KMS-11 (cell line): ENCODE measurements around the gene LRRC49.

Source experiments
- H2AFZ ChIP-seq: fragments of 200-600 bp; sonication (generic); 2 replicates; pipeline ENCODE4 v1.6.1; 2016; ENCODE audit warnings: antibody characterized with exemption, mixed run types, low read depth
- H3K27ac ChIP-seq: fragments of 200-600 bp; sonication (generic); 2 replicates; pipeline ENCODE4 v1.6.1; 2016; ENCODE audit warnings: mild to moderate bottlenecking, mixed run types
- H3K27me3 ChIP-seq: fragments of 200-600 bp; sonication (generic); 2 replicates; pipeline ENCODE4 v1.6.1; 2017; ENCODE audit warnings: mild to moderate bottlenecking, low read depth, mixed run types, moderate library complexity; ENCODE audit not compliant: insufficient read depth
- H3K36me3 ChIP-seq: fragments of 200-600 bp; sonication (generic); 2 replicates; pipeline ENCODE4 v1.6.1; 2017; ENCODE audit warnings: mild to moderate bottlenecking, mixed run types; ENCODE audit not compliant: insufficient read depth
- H3K4me1 ChIP-seq: fragments of 200-600 bp; sonication (generic); 2 replicates; pipeline ENCODE4 v1.6.1; 2016; ENCODE audit warnings: mild to moderate bottlenecking, low read depth, mixed run types; ENCODE audit not compliant: poor library complexity, severe bottlenecking
- H3K4me2 ChIP-seq: fragments of 200-600 bp; sonication (generic); 2 replicates; pipeline ENCODE4 v1.7.0; 2016; ENCODE audit warnings: mild to moderate bottlenecking, mixed run types
- H3K4me3 ChIP-seq: fragments of 200-600 bp; sonication (generic); IDR thresholded peaks from 2 replicates; pipeline ENCODE4 v1.6.1; 2017; ENCODE audit warnings: low read depth, low read length, mixed read lengths; ENCODE audit not compliant: insufficient read depth
- H3K79me2 ChIP-seq: fragments of 200-600 bp; sonication (generic); 2 replicates; pipeline ENCODE4 v1.6.1; 2016; ENCODE audit warnings: low read depth, mixed run types; ENCODE audit not compliant: insufficient read depth
- H3K9ac ChIP-seq: fragments of 200-600 bp; sonication (generic); 2 replicates; pipeline ENCODE4 v1.6.1; 2016; ENCODE audit warnings: mild to moderate bottlenecking, mixed run types
- H4K20me1 ChIP-seq: fragments of 200-600 bp; sonication (generic); 2 replicates; pipeline ENCODE4 v1.6.1; 2016; ENCODE audit warnings: mild to moderate bottlenecking, mixed run types; ENCODE audit not compliant: insufficient read depth
- CTCF ChIP-seq: fragments of 200-600 bp; sonication (generic); conservative IDR thresholded peaks from 2 replicates; pipeline ENCODE4 v1.6.1; 2017; ENCODE audit warnings: low read depth, mild to moderate bottlenecking, antibody characterized with exemption, low read length, moderate library complexity, mixed read lengths

Gene LRRC49

GRCh38 chr15:70880781-70881180 is 11.8 kb upstream of the LRRC49 start:
- no peak overlapping the region for H3K4me2 ChIP-seq
- no peaks in the 10 kb centered on the region for H3K27me3 ChIP-seq
- no peak overlapping the region for H3K27ac ChIP-seq
- no peak for TF ChIP-seq CTCF
- no peak overlapping the region for H3K9ac ChIP-seq
- H4K20me1 ChIP-seq: no peaks in the 10 kb centered on the region
- H3K79me2 ChIP-seq: no peaks in the 10 kb centered on the region
- H3K4me1 ChIP-seq: peaks cover 12% of the 10 kb centered on the region
- no peaks in the 10 kb centered on the region for H3K36me3 ChIP-seq
- H2AFZ ChIP-seq: no peak overlapping the region
- no peak overlapping the region for H3K4me3 ChIP-seq

GRCh38 chr15:70882361-70882760 is 10.3 kb upstream of the LRRC49 start:
- Histone ChIP-seq H3K4me2 (no peak overlapping the region), H3K79me2 (no peaks in the 10 kb centered on the region)
- no peak for TF ChIP-seq CTCF

GRCh38 chr15:70892912-70893560 is 410 bp downstream of the LRRC49 start:
- TF ChIP-seq CTCF: peak; percentile 38; the same call in 1 of the 2 replicates
- H3K4me3 ChIP-seq: peak overlapping the region; percentile 52
- no peaks in the 10 kb centered on the region for H3K36me3 ChIP-seq
- H3K27me3 ChIP-seq: no peaks in the 10 kb centered on the region
- peaks cover 33% of the 10 kb centered on the region for H3K4me1 ChIP-seq
- H3K79me2 ChIP-seq: peaks cover 5% of the 10 kb centered on the region; the same call in 1 of the 2 replicates
- peak overlapping the region; percentile 83 for H2AFZ ChIP-seq
- H4K20me1 ChIP-seq: no peaks in the 10 kb centered on the region
- H3K27ac ChIP-seq: no peak overlapping the region; the same call in 1 of the 2 replicates
- peak overlapping the region; percentile 53 for H3K4me2 ChIP-seq
- no peak overlapping the region; the same call in 1 of the 2 replicates for H3K9ac ChIP-seq

More at GRCh38 chr15:70882361-70882760, 10.3 kb upstream of the LRRC49 start:
- no peak overlapping the region for H3K9ac ChIP-seq
- no peaks in the 10 kb centered on the region for H3K36me3 ChIP-seq
- H3K4me1 ChIP-seq: peaks cover 4% of the 10 kb centered on the region
- H2AFZ ChIP-seq: no peak overlapping the region
- no peak overlapping the region for H3K27ac ChIP-seq
- no peaks in the 10 kb centered on the region for H4K20me1 ChIP-seq
- H3K27me3 ChIP-seq: no peaks in the 10 kb centered on the region
- no peak overlapping the region for H3K4me3 ChIP-seq

- Histone ChIP-seq H4K20me1 (no peaks in the 10 kb centered on the region), H3K4me3 (no peak overlapping the region), H3K4me2 (no peak overlapping the region), H3K36me3 (no peaks in the 10 kb centered on the region), H3K9ac (no peak overlapping the region), H3K79me2 (no peaks in the 10 kb centered on the region), H3K27ac (no peak overlapping the region), H3K4me1 (no peaks in the 10 kb centered on the region), H2AFZ (no peak overlapping the region), H3K27me3 (no peaks in the 10 kb centered on the region)
- TF ChIP-seq CTCF: no peak
These were observed 9.5 kb downstream of the LRRC49 start for GRCh38 chr15:70902107-70902506.
